Nucleus accumbens (tissue), 56 donors: ENCODE data around the gene KCNJ13.
"Not testable (repeated sequence)": the region's sequence is repeated elsewhere in the genome, so short reads cannot be mapped to it uniquely, and the experiment has no call there.

Source experiments
- DNase-seq, 56 donors: peaks; one replicate each; lab custom pipeline; 2025; lab: John Stamatoyannopoulos, UW

Gene KCNJ13

GRCh38 chr2:232770207-232770606 lies 6.2 kb downstream of the KCNJ13 start:
- DNase-seq, result no peak

- no peak for DNase-seq
Measured at GRCh38 chr2:232767866-232768265, 8.5 kb downstream of the KCNJ13 start.

- peak in 2 of 56 donors; percentile 3 to 7 for DNase-seq
Measured at GRCh38 chr2:232761301-232761907, 15.0 kb downstream of the KCNJ13 start.

- no peak for DNase-seq
Measured at GRCh38 chr2:232757905-232758304, 18.5 kb downstream of the KCNJ13 start.

- DNase-seq, result no peak
Measured at GRCh38 chr2:232750135-232750671, 26.2 kb downstream of the KCNJ13 start.

- no peak for DNase-seq
Measured at GRCh38 chr2:232749331-232749730, 27.0 kb downstream of the KCNJ13 start.

GRCh38 chr2:232748038-232748437 lies 28.3 kb downstream of the KCNJ13 start:
- DNase-seq, result no peak

- DNase-seq, result no peak
Measured at GRCh38 chr2:232744963-232745362, 31.4 kb downstream of the KCNJ13 start.

- no peak for DNase-seq
Measured at GRCh38 chr2:232741972-232742371, 34.4 kb downstream of the KCNJ13 start.

GRCh38 chr2:232741294-232741693 lies 35.1 kb downstream of the KCNJ13 start:
- no peak for DNase-seq

GRCh38 chr2:232731470-232731869 lies 44.9 kb downstream of the KCNJ13 start:
- DNase-seq, result no peak

GRCh38 chr2:232728785-232729184 lies 47.6 kb downstream of the KCNJ13 start:
- no peak for DNase-seq

GRCh38 chr2:232723027-232723426 lies 53.3 kb downstream of the KCNJ13 start:
- DNase-seq, result no peak

- DNase-seq, result no peak
Measured at GRCh38 chr2:232721882-232722281, 54.5 kb downstream of the KCNJ13 start.

GRCh38 chr2:232721261-232721660 lies 55.1 kb downstream of the KCNJ13 start:
- no peak for DNase-seq

GRCh38 chr2:232720056-232720455 lies 56.3 kb downstream of the KCNJ13 start:
- not testable (repeated sequence) for DNase-seq
